SK-N-SH treated with all-trans-retinoic acid at 6 μM for 48 hours (cell line): ENCODE data around the gene SBNO1.

ENCODE experiments used
- ATAC-seq: fragments of 200-7000 bp; cut with Tn5 transposase; 3 replicates; pipeline ENCODE4 v1.9.1; 2020; ENCODE audit warnings: mild to moderate bottlenecking, moderate library complexity
- ARNTL ChIP-seq: fragments of 450-650 bp; formaldehyde crosslinking; IDR thresholded peaks from 2 replicates; pipeline ENCODE4 v1.5.0; 2020; ENCODE audit warnings: low read depth, mild to moderate bottlenecking, moderate library complexity, borderline replicate concordance
- BACH2 ChIP-seq: fragments of 250-450 bp; sonication (Bioruptor Pico); IDR thresholded peaks from 2 replicates; pipeline ENCODE4 v1.9.0; 2021; ENCODE audit warnings: mild to moderate bottlenecking, borderline replicate concordance
- CREB5 ChIP-seq: fragments of 250-450 bp; sonication (Bioruptor Pico); IDR thresholded peaks from 2 replicates; pipeline ENCODE4 v1.5.1; 2020; ENCODE audit warnings: low read depth, mild to moderate bottlenecking, moderate library complexity
- CSDC2 ChIP-seq: fragments of 250-450 bp; sonication (Bioruptor Pico); IDR thresholded peaks from 2 replicates; pipeline ENCODE4 v1.5.0; 2020; ENCODE audit warnings: mild to moderate bottlenecking, moderate library complexity
- CSRNP3 ChIP-seq: fragments of 250-450 bp; sonication (Bioruptor Pico); IDR thresholded peaks from 2 replicates; pipeline ENCODE4 v1.5.1; 2021; ENCODE audit warnings: mild to moderate bottlenecking, moderate library complexity
- ESRRG ChIP-seq: fragments of 250-450 bp; sonication (Bioruptor Pico); IDR thresholded peaks from 2 replicates; pipeline ENCODE4 v1.6.1; 2021; ENCODE audit warnings: mild to moderate bottlenecking
- GLIS3 ChIP-seq: fragments of 250-450 bp; sonication (Bioruptor Pico); IDR thresholded peaks from 2 replicates; pipeline ENCODE4 v1.5.0; 2020; ENCODE audit warnings: mild to moderate bottlenecking, moderate library complexity
- OSR1 ChIP-seq: fragments of 250-450 bp; sonication (Bioruptor Pico); IDR thresholded peaks from 2 replicates; pipeline ENCODE4 v1.8.0; 2022; ENCODE audit warnings: moderate library complexity, mild to moderate bottlenecking, inconsistent platforms
- PATZ1 ChIP-seq: fragments of 250-450 bp; sonication (Bioruptor Pico); IDR thresholded peaks from 2 replicates; pipeline ENCODE4 v1.8.0; 2020; ENCODE audit warnings: mild to moderate bottlenecking, moderate library complexity, borderline replicate concordance
- POU6F1 ChIP-seq: fragments of 250-450 bp; sonication (Bioruptor Pico); IDR thresholded peaks from 2 replicates; pipeline ENCODE4 v1.8.0; 2021; ENCODE audit warnings: low read depth, mild to moderate bottlenecking, moderate library complexity, borderline replicate concordance
- PPARA ChIP-seq: fragments of 250-450 bp; sonication (Bioruptor Pico); IDR thresholded peaks from 2 replicates; pipeline ENCODE4 v1.5.0; 2020; ENCODE audit warnings: mild to moderate bottlenecking, borderline replicate concordance
- RARB ChIP-seq: fragments of 250-450 bp; sonication (Bioruptor Pico); IDR thresholded peaks from 2 replicates; pipeline ENCODE4 v1.8.0; 2021; ENCODE audit warnings: mild to moderate bottlenecking, moderate library complexity
- SNAI2 ChIP-seq: fragments of 250-450 bp; sonication (Bioruptor Pico); IDR thresholded peaks from 2 replicates; pipeline ENCODE4 v1.5.0; 2020; ENCODE audit warnings: mild to moderate bottlenecking, moderate library complexity
- TOX ChIP-seq: fragments of 250-450 bp; sonication (Bioruptor Pico); IDR thresholded peaks from 2 replicates; pipeline ENCODE4 v1.8.0; 2021; ENCODE audit warnings: mild to moderate bottlenecking, moderate library complexity, borderline replicate concordance
- TSHZ2 ChIP-seq: fragments of 250-450 bp; sonication (Bioruptor Pico); IDR thresholded peaks from 2 replicates; pipeline ENCODE4 v1.5.0; 2020; ENCODE audit warnings: mild to moderate bottlenecking, moderate library complexity
- ZC3H10 ChIP-seq: fragments of 250-450 bp; sonication (Bioruptor Pico); IDR thresholded peaks from 2 replicates; pipeline ENCODE4 v1.5.1; 2021; ENCODE audit warnings: mild to moderate bottlenecking, moderate library complexity
- ZFP3 ChIP-seq: fragments of 250-450 bp; sonication (Bioruptor Pico); IDR thresholded peaks from 2 replicates; pipeline ENCODE4 v1.5.0; 2020; ENCODE audit warnings: mild to moderate bottlenecking, moderate library complexity
- ZFP30 ChIP-seq: fragments of 450-650 bp; formaldehyde crosslinking; IDR thresholded peaks from 2 replicates; pipeline ENCODE4 v1.5.0; 2022; ENCODE audit warnings: mild to moderate bottlenecking, moderate library complexity
- ZNF70 ChIP-seq: fragments of 450-650 bp; formaldehyde crosslinking; IDR thresholded peaks from 2 replicates; pipeline ENCODE4 v1.5.0; 2020; ENCODE audit warnings: mild to moderate bottlenecking, moderate library complexity
- ZNF8 ChIP-seq: fragments of 450-650 bp; formaldehyde crosslinking; IDR thresholded peaks from 2 replicates; pipeline ENCODE4 v1.5.0; 2020; ENCODE audit warnings: mild to moderate bottlenecking, moderate library complexity

The SBNO1 gene

GRCh38 chr12:123390498-123391426 lies 26.1 kb upstream of the SBNO1 start:
- ATAC-seq: no peak
- TF ChIP-seq ARNTL: no peak
- TF ChIP-seq TOX: no peak
- TF ChIP-seq PATZ1: no peak
- TF ChIP-seq TSHZ2 (CRISPR knock-in tag): no peak
- no peak for TF ChIP-seq ESRRG (CRISPR knock-in tag)
- TF ChIP-seq ZC3H10 (CRISPR knock-in tag): no peak

- TF ChIP-seq POU6F1 (CRISPR knock-in tag) (no peak), CSDC2 (CRISPR knock-in tag) (no peak), CSRNP3 (CRISPR knock-in tag) (no peak), OSR1 (CRISPR knock-in tag) (no peak), ZC3H10 (CRISPR knock-in tag) (no peak), ZNF8 (CRISPR knock-in tag) (no peak), ZFP30 (CRISPR knock-in tag) (no peak), PPARA (no peak), BACH2 (CRISPR knock-in tag) (no peak), RARB (no peak), TSHZ2 (CRISPR knock-in tag) (no peak), SNAI2 (CRISPR knock-in tag) (no peak), CREB5 (CRISPR knock-in tag) (no peak), ZNF70 (no peak), ARNTL (no peak), ESRRG (CRISPR knock-in tag) (no peak), ZFP3 (CRISPR knock-in tag) (no peak), GLIS3 (CRISPR knock-in tag) (no peak)
- ATAC-seq: peak; percentile 53
These were observed 25.1 kb upstream of the SBNO1 start for GRCh38 chr12:123389560-123390351.
